H1 (cell line): Measurements from ENCODE around the gene MORC2. TPM values are rescaled to one million over a fixed set of nuclear protein-coding genes. Genes with fewer than 3 reads are reported as not detected.

ENCODE experiments used
- CTCF ChIA-PET: fragments of 300-600 bp; sonication (Branson Sonifier 250); formaldehyde crosslinking; loops from one replicate; lab custom pipeline; 2021; ENCODE audit not compliant: partially characterized antibody; lab: Charles Lee
- POLR2A ChIA-PET: fragments of 300-600 bp; sonication (Branson Sonifier 250); formaldehyde crosslinking; loops from one replicate; lab custom pipeline; 2021; ENCODE audit warnings: inconsistent platforms; ENCODE audit not compliant: partially characterized antibody; lab: Charles Lee
- DNase-seq, 2 experiments: peaks; one replicate each; pipeline versions ENCODE4 v3.0.0 to v3.0.0-alpha.2; 2010 to 2022; ENCODE audit warnings: low spot score in 2 of 2, low read depth in 1 of 2, mixed read lengths in 1 of 2
- FAIRE-seq: peaks from 2 replicates; lab custom pipeline; 2011; peaks lifted over from hg19 to GRCh38; lab: Jason Lieb, UNC
- H2AFZ ChIP-seq: 2 replicates; pipeline ENCODE4 v1.8.1; 2012; ENCODE audit warnings: low read length, inconsistent platforms
- H2AK5ac ChIP-seq: 2 replicates; pipeline ENCODE4 v1.6.1; 2013; ENCODE audit warnings: low read depth, low read length
- H2BK120ac ChIP-seq: replicated peaks from 2 replicates; pipeline ENCODE3; 2013; ENCODE audit warnings: low read depth, low read length, inconsistent platforms
- H2BK12ac ChIP-seq: 2 replicates; pipeline ENCODE4 v1.6.1; 2013; ENCODE audit warnings: low read depth, low read length
- H2BK15ac ChIP-seq: 2 replicates; pipeline ENCODE4 v1.6.1; 2013; ENCODE audit warnings: low read length
- H2BK20ac ChIP-seq: 2 replicates; pipeline ENCODE4 v1.6.1; 2013; ENCODE audit warnings: low read length
- H2BK5ac ChIP-seq: 2 replicates; pipeline ENCODE4 v1.6.1; 2013; ENCODE audit warnings: low read depth, low read length
- H3K14ac ChIP-seq: 2 replicates; pipeline ENCODE4 v1.6.1; 2013; ENCODE audit warnings: inconsistent platforms; ENCODE audit not compliant: insufficient read length
- H3K18ac ChIP-seq: 2 replicates; pipeline ENCODE4 v1.6.1; 2013; ENCODE audit warnings: low read length; ENCODE audit errors: extremely low read depth
- H3K23ac ChIP-seq: 2 replicates; pipeline ENCODE4 v1.6.1; 2013; ENCODE audit warnings: inconsistent platforms; ENCODE audit not compliant: insufficient read length
- H3K23me2 ChIP-seq: 2 replicates; pipeline ENCODE4 v1.6.1; 2013; ENCODE audit warnings: low read depth, low read length
- H3K27ac ChIP-seq: 2 replicates; pipeline ENCODE4 v1.6.1; 2011; ENCODE audit warnings: low read depth, low read length, inconsistent platforms
- H3K27me3 ChIP-seq, 4 experiments: replicated peaks in 1 of 4; 1 replicate in 1 of 4; 2 replicates in 3 of 4; pipeline versions ENCODE4 v1.6.1 to v1.8.1; 2011 to 2013; ENCODE audit warnings: low read length in 3 of 4, mild to moderate bottlenecking in 3 of 4, inconsistent platforms in 2 of 4, mixed read lengths in 2 of 4, moderate library complexity in 1 of 4; ENCODE audit not compliant: control insufficient read depth in 3 of 4, insufficient read depth in 3 of 4; ENCODE audit errors: extremely low read depth in 1 of 4
- H3K36me3 ChIP-seq, 4 experiments: 2 replicates each; pipeline versions ENCODE4 v1.6.1 to v1.8.1; 2011 to 2013; ENCODE audit warnings: mild to moderate bottlenecking in 4 of 4, low read length in 3 of 4, moderate library complexity in 2 of 4, control low read depth in 1 of 4, inconsistent platforms in 1 of 4; ENCODE audit not compliant: insufficient read depth in 4 of 4, control insufficient read depth in 2 of 4
- H3K4ac ChIP-seq: replicated peaks from 2 replicates; pipeline ENCODE3; 2013; ENCODE audit warnings: low read length, low read depth, mixed read lengths, inconsistent platforms; ENCODE audit not compliant: insufficient read length
- H3K4me1 ChIP-seq, 4 experiments: replicated peaks in 1 of 4; 1 replicate in 1 of 4; 2 replicates in 3 of 4; pipeline versions ENCODE4 v1.6.1 to v1.8.1; 2011 to 2013; ENCODE audit warnings: low read length in 3 of 4, inconsistent platforms in 2 of 4, mixed read lengths in 1 of 4; ENCODE audit not compliant: insufficient read depth in 4 of 4, control insufficient read depth in 3 of 4
- H3K4me2 ChIP-seq, 2 experiments: 2 replicates each; pipeline versions ENCODE4 v1.6.1 to v1.8.1; 2011 to 2013; ENCODE audit warnings: low read depth in 2 of 2, low read length in 2 of 2, control low read depth in 1 of 2, inconsistent platforms in 1 of 2, mild to moderate bottlenecking in 1 of 2; ENCODE audit not compliant: insufficient read depth in 1 of 2
- H3K4me3 ChIP-seq, 4 experiments: fragments of 200-600, 300-600 bp in 1 of 4; sonication (generic), shearing (Covaris generic), sonication (Bioruptor Twin) in 1 of 4; 2 replicates each; pipeline versions ENCODE4 v1.5.1 to v1.8.1; 2011 to 2016; ENCODE audit warnings: low read length in 4 of 4, low read depth in 3 of 4, control low read depth in 2 of 4, inconsistent platforms in 2 of 4, mild to moderate bottlenecking in 2 of 4, mixed read lengths in 1 of 4, moderate library complexity in 1 of 4; ENCODE audit not compliant: insufficient read depth in 2 of 4; ENCODE audit errors: extremely low read depth in 1 of 4
- H3K56ac ChIP-seq: replicated peaks from 2 replicates; pipeline ENCODE3; 2013; ENCODE audit warnings: low read depth, mild to moderate bottlenecking, mixed read lengths, low read length, inconsistent platforms; ENCODE audit not compliant: insufficient read length
- H3K79me1 ChIP-seq: 2 replicates; pipeline ENCODE4 v1.6.1; 2013; ENCODE audit warnings: low read depth, low read length, control low read depth
- H3K79me2 ChIP-seq, 2 experiments: 2 replicates each; pipeline versions ENCODE4 v1.6.1 to v1.8.1; 2012 to 2013; ENCODE audit warnings: low read length in 2 of 2, mild to moderate bottlenecking in 2 of 2, inconsistent platforms in 1 of 2; ENCODE audit not compliant: insufficient read depth in 2 of 2, control insufficient read depth in 1 of 2
- H3K9ac ChIP-seq, 4 experiments: replicated peaks in 1 of 4; 1 replicate in 1 of 4; 2 replicates in 3 of 4; pipeline versions ENCODE4 v1.6.1 to v1.8.1; 2011 to 2013; ENCODE audit warnings: low read depth in 3 of 4, low read length in 3 of 4, control low read depth in 2 of 4, mild to moderate bottlenecking in 2 of 4, moderate library complexity in 2 of 4, inconsistent platforms in 1 of 4; ENCODE audit errors: extremely low read depth in 1 of 4
- H3K9me3 ChIP-seq, 2 experiments: 2 replicates each; pipeline versions ENCODE4 v1.6.1 to v1.8.1; 2012 to 2013; ENCODE audit warnings: mild to moderate bottlenecking in 2 of 2, moderate library complexity in 2 of 2, control low read depth in 1 of 2, inconsistent platforms in 1 of 2, low read depth in 1 of 2, low read length in 1 of 2, mixed read lengths in 1 of 2; ENCODE audit not compliant: insufficient read depth in 2 of 2
- H4K20me1 ChIP-seq, 2 experiments: replicated peaks in 1 of 2; 2 replicates each; pipeline versions ENCODE3 to v1.8.1; 2011 to 2013; ENCODE audit warnings: inconsistent platforms in 2 of 2, low read length in 2 of 2, mild to moderate bottlenecking in 1 of 2; ENCODE audit not compliant: insufficient read depth in 2 of 2, control insufficient read depth in 1 of 2
- H4K5ac ChIP-seq: 2 replicates; pipeline ENCODE4 v1.6.1; 2013; ENCODE audit warnings: low read length, low read depth, mixed read lengths, inconsistent platforms; ENCODE audit not compliant: insufficient read length
- H4K8ac ChIP-seq: 2 replicates; pipeline ENCODE4 v1.8.0; 2013; ENCODE audit warnings: mild to moderate bottlenecking, moderate library complexity, low read length, inconsistent platforms; ENCODE audit not compliant: insufficient read depth; ENCODE audit errors: extremely low read depth
- H4K91ac ChIP-seq: replicated peaks from 2 replicates; pipeline ENCODE3; 2013; ENCODE audit warnings: low read length, mixed read lengths, inconsistent platforms; ENCODE audit not compliant: insufficient read length
- CTCF ChIP-seq, 3 experiments: IDR thresholded peaks; 1 replicate in 2 of 3; 2 replicates in 1 of 3; pipeline versions ENCODE4 v1.5.1 to v1.6.1; 2011; ENCODE audit warnings: low read length in 3 of 3, mild to moderate bottlenecking in 3 of 3, inconsistent platforms in 2 of 3, low read depth in 1 of 3, moderate library complexity in 1 of 3; ENCODE audit not compliant: insufficient read depth in 1 of 3; ENCODE audit errors: control extremely low read depth in 1 of 3
- EGR1 ChIP-seq: IDR thresholded peaks from 2 replicates; pipeline ENCODE4 v1.6.1; 2011; ENCODE audit warnings: low read depth, low read length, borderline replicate concordance
- EP300 ChIP-seq, 2 experiments: IDR thresholded peaks; 1 replicate in 1 of 2; 2 replicates in 1 of 2; pipeline ENCODE4 v1.6.1; 2011 to 2012; ENCODE audit warnings: low read depth in 2 of 2, low read length in 2 of 2, mild to moderate bottlenecking in 2 of 2, borderline replicate concordance in 1 of 2, inconsistent platforms in 1 of 2, moderate library complexity in 1 of 2
- KDM1A ChIP-seq: fragments of 200-600, 300-600 bp; sonication (generic); IDR thresholded peaks from 2 replicates; pipeline ENCODE4 v1.7.1; 2016; ENCODE audit warnings: mild to moderate bottlenecking, low read length, borderline replicate concordance
- RAD21 ChIP-seq, 2 experiments: IDR thresholded peaks in 1 of 2; conservative IDR thresholded peaks in 1 of 2; 2 replicates each; pipeline ENCODE4 v1.6.1; 2011; ENCODE audit warnings: low read depth in 2 of 2, low read length in 2 of 2, improper control_type of control experiment in 1 of 2, inconsistent platforms in 1 of 2, mild to moderate bottlenecking in 1 of 2, moderate library complexity in 1 of 2
- RFX5 ChIP-seq: IDR thresholded peaks from 2 replicates; pipeline ENCODE4 v1.6.1; 2011; ENCODE audit warnings: low read depth, low read length, improper control_type of control experiment, borderline replicate concordance
- SP1 ChIP-seq: IDR thresholded peaks from 2 replicates; pipeline ENCODE4 v1.6.1; 2011; ENCODE audit warnings: low read depth, low read length
- SP2 ChIP-seq: IDR thresholded peaks from 2 replicates; pipeline ENCODE4 v1.6.1; 2012; ENCODE audit warnings: mild to moderate bottlenecking, low read length, inconsistent platforms
- SRF ChIP-seq: IDR thresholded peaks from 2 replicates; pipeline ENCODE4 v1.6.1; 2011; ENCODE audit warnings: mild to moderate bottlenecking, low read depth, low read length, moderate library complexity
- ZNF274 ChIP-seq: IDR thresholded peaks from 2 replicates; pipeline ENCODE4 v1.7.0; 2012; ENCODE audit warnings: low read length, borderline replicate concordance; ENCODE audit errors: extremely low read depth
- WGBS, 2 experiments: shearing (Covaris generic) in 1 of 2; methylation state at CpG; one replicate each; pipeline versions ENCODE4 v1.1.6 to v1.1.7; 2013 to 2015; ENCODE audit warnings: low lambda C conversion rate in 2 of 2, mixed read lengths in 2 of 2, inconsistent platforms in 1 of 2, low coverage in 1 of 2, missing lambda C conversion rate in 1 of 2; ENCODE audit not compliant: insufficient replicate concordance in 2 of 2, insufficient coverage in 1 of 2, insufficient read length in 1 of 2; ENCODE audit errors: extremely low coverage in 1 of 2, missing lambda C conversion rate in 1 of 2; 5-methylcytosine and 5-hydroxymethylcytosine counted together
- polyA plus RNA-seq, 7 experiments: library from polyadenylated mRNA; depleted of rRNA in 3 of 7; stranded (reverse) in 5 of 7; unstranded in 2 of 7; fragments of >200 nt in 5 of 7; fragments of 200-250 nt in 2 of 7; gene quantifications; 1 replicate in 5 of 7; 2 replicates in 1 of 7; 4 replicates in 1 of 7; pipeline versions ENCODE4 v1.2.1 to v1.2.3, GENCODE V29; 2011 to 2013; ENCODE audit warnings: missing spikeins in 2 of 7, mixed read lengths in 2 of 7
- total RNA-seq: library from RNA; stranded (reverse); fragmentation: NEBNext Ultra II Directional; extraction: Animal tissue kit (Norgen Biotek cat#: 25700); gene quantifications from 2 replicates; pipeline ENCODE4 v1.2.1, GENCODE V29; 2021

MORC2 gene
- total and polyA plus RNA-seq, 2 of the 8 experiments (the other 6 are each of a cell fraction or from before 2014, with no cell fraction given): 15.4 to 68.0 TPM

- no peaks in the 10 kb centered on the region for H3K27me3 ChIP-seq
- H3K9ac ChIP-seq: no peak overlapping the region
- no peak overlapping the region for H3K4me2 ChIP-seq
- no peaks in the 10 kb centered on the region for H4K20me1 ChIP-seq
- peaks cover 0 to 20% (median 10%) of the 10 kb centered on the region in 4 experiments; a peak in 5 of 8 replicates for H3K36me3 ChIP-seq
- no peak overlapping the region for H2AK5ac ChIP-seq
- no peak overlapping the region for H2BK5ac ChIP-seq
- ChIA-PET CTCF (interaction anchor here (0.6 to 6.5 kb wide), 6 partner anchors 11 to 351 kb away, joined by 3 to 48 read pairs (median 5); no protein-coding TSS in a partner anchor), POLR2A (interaction anchor here (1.4 kb wide), 1 partner anchor 10 kb away, joined by 4 read pairs; no protein-coding TSS in a partner anchor)
- no peak overlapping the region for H4K8ac ChIP-seq
- 89% methylated on average over 2 of the region's 2 CpGs; no CpG with 5 or more reads in 1 of the 2 experiments for WGBS, 2 experiments
- H3K9me3 ChIP-seq: 0 out of 4 replicates have a peak, but pooled peaks cover 0 to under 1% of the 10 kb centered on the region in 2 experiments
- no peak overlapping the region for H3K18ac ChIP-seq
- H3K79me1 ChIP-seq: no peaks in the 10 kb centered on the region
- DNase-seq (no peak), FAIRE-seq (no peak)
- no peak overlapping the region for H3K4me3 ChIP-seq
- no peak overlapping the region for H2AFZ ChIP-seq
- no peak overlapping the region for H2BK120ac ChIP-seq
- H3K56ac ChIP-seq: no peak overlapping the region
- H2BK15ac ChIP-seq: no peak overlapping the region
- H4K5ac ChIP-seq: no peak overlapping the region
- no peaks in the 10 kb centered on the region for H3K23me2 ChIP-seq
- no peak overlapping the region for H3K23ac ChIP-seq
- H3K14ac ChIP-seq: no peak overlapping the region
- H3K79me2 ChIP-seq: no peaks in the 10 kb centered on the region
- TF ChIP-seq SRF (no peak), SP1 (no peak), EGR1 (no peak), SP2 (no peak), RFX5 (no peak), EP300 (IDR thresholded peaks at IDR 0.05; ENCODE audit: borderline replicate concordance in 1 of 2, low read depth in 2 of 2, low read length in 2 of 2) (no peak), CTCF (IDR thresholded peaks at IDR 0.05; ENCODE audit: control extremely low read depth in 1 of 3, insufficient read depth in 1 of 3, low read depth in 1 of 3, low read length in 3 of 3) (no peak), RAD21 (IDR thresholded peaks at IDR 0.05 in 1 of 2, conservative IDR thresholded peaks at IDR 0.05 in 1 of 2; ENCODE audit: low read depth in 2 of 2, low read length in 2 of 2) (no peak), ZNF274 (no peak), KDM1A (no peak)
- no peak overlapping the region for H4K91ac ChIP-seq
- no peak overlapping the region for H3K27ac ChIP-seq
- no peak overlapping the region for H3K4ac ChIP-seq
- H2BK12ac ChIP-seq: no peak overlapping the region
- no peak overlapping the region for H2BK20ac ChIP-seq
- H3K4me1 ChIP-seq: no peaks in the 10 kb centered on the region
Measured at GRCh38 chr22:30910358-30910757, 58.2 kb downstream of the MORC2 start.
